Tibial nerve (tissue), 3 donors: Measurements from ENCODE around the gene NALF2.

Source experiments
- POLR2A ChIP-seq, 2 donors: fragments of 450-650 bp; IDR thresholded peaks; one replicate each; pipeline ENCODE4 v1.6.1; 2017; ENCODE audit warnings: antibody characterized with exemption in 2 of 2, mild to moderate bottlenecking in 2 of 2, moderate library complexity in 2 of 2
- TF ChIP-seq, protein P1 (sequence below), 5 experiments: fragments of 200-600 bp in 3 of 5; fragments of 450-650 bp in 2 of 5; sonication (generic) in 3 of 5; IDR thresholded peaks; one replicate each; pipeline ENCODE4 v1.5.1; 2016 to 2019; ENCODE audit warnings: antibody characterized with exemption in 5 of 5, mild to moderate bottlenecking in 3 of 5, moderate library complexity in 2 of 5

DNA sequence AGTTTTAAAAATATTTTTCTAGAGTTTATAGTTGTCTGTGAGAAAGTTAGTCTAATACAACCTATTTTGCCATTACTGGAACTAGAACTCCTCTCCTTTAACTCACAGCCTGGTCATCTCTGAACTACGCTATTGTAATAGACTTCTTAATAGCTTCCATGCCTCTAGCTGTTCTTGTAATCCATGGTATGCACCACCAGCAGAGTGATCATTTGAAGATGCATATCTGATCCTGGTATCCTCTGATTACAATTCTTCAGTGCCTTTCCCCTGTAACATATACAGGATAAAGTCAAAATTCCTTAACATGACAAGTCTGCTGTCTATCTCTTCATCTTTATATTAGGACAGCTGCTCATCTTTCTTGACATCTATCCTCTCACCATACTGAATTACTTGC is 37.6 kb upstream of the NALF2 start:
- TF ChIP-seq, protein P1, sequence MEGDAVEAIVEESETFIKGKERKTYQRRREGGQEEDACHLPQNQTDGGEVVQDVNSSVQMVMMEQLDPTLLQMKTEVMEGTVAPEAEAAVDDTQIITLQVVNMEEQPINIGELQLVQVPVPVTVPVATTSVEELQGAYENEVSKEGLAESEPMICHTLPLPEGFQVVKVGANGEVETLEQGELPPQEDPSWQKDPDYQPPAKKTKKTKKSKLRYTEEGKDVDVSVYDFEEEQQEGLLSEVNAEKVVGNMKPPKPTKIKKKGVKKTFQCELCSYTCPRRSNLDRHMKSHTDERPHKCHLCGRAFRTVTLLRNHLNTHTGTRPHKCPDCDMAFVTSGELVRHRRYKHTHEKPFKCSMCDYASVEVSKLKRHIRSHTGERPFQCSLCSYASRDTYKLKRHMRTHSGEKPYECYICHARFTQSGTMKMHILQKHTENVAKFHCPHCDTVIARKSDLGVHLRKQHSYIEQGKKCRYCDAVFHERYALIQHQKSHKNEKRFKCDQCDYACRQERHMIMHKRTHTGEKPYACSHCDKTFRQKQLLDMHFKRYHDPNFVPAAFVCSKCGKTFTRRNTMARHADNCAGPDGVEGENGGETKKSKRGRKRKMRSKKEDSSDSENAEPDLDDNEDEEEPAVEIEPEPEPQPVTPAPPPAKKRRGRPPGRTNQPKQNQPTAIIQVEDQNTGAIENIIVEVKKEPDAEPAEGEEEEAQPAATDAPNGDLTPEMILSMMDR (IDR thresholded peaks at IDR 0.05), result no peak
- no peak for TF ChIP-seq POLR2A (IDR thresholded peaks at IDR 0.05)
